ENCODE results near the gene IL19.

DNA sequence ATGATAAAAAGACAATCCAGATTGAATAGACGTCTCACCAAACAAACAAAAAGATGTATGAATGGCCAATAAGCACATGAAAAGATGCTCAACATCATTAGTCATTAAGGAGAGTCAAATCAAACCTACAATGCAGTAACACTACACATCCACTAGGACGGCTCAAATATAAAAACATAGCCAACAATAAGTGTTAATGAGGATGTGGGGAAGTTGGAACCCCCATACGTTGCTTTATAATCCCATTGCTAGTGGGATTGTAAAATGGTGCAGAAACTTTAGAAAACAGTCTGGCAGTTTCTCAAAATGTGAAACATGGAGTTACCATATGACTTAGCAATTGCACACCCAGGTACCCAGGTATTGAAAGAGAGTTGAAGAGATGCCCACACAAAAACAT lies 112.0 kb downstream of the IL19 start:
- TF ChIP-seq, protein P1, sequence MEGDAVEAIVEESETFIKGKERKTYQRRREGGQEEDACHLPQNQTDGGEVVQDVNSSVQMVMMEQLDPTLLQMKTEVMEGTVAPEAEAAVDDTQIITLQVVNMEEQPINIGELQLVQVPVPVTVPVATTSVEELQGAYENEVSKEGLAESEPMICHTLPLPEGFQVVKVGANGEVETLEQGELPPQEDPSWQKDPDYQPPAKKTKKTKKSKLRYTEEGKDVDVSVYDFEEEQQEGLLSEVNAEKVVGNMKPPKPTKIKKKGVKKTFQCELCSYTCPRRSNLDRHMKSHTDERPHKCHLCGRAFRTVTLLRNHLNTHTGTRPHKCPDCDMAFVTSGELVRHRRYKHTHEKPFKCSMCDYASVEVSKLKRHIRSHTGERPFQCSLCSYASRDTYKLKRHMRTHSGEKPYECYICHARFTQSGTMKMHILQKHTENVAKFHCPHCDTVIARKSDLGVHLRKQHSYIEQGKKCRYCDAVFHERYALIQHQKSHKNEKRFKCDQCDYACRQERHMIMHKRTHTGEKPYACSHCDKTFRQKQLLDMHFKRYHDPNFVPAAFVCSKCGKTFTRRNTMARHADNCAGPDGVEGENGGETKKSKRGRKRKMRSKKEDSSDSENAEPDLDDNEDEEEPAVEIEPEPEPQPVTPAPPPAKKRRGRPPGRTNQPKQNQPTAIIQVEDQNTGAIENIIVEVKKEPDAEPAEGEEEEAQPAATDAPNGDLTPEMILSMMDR (IDR thresholded peaks at IDR 0.05; ENCODE audit: low read depth, low read length) = peak; percentile 29
- no peak for TF ChIP-seq EZH2phosphoT487 (IDR thresholded peaks at IDR 0.05; ENCODE audit: low read depth)
